Uterus (tissue), 4 donors: ENCODE data around the gene OR4D9. TPM values are rescaled to one million over a fixed set of nuclear protein-coding genes. Genes with fewer than 3 reads are reported as not detected.
"Not testable (repeated sequence)": the region's sequence is repeated elsewhere in the genome, so short reads cannot be mapped to it uniquely, and the experiment has no call there.

Experiments used
- DNase-seq, 2 donors: peaks; one replicate each; pipeline ENCODE4 v3.0.0-alpha.2; 2019 to 2020
- H3K27ac ChIP-seq, 2 donors: fragments of 200-600 bp; sonication (generic); 1 replicate in 1 of 2; 2 replicates in 1 of 2; pipeline ENCODE4 v1.5.1; 2016 to 2018
- H3K27me3 ChIP-seq, 2 donors: fragments of 200-600 bp; sonication (generic); one replicate each; pipeline ENCODE4 v1.5.1; 2018 to 2019; ENCODE audit warnings: control low read depth in 1 of 2
- H3K36me3 ChIP-seq, 2 donors: fragments of 200-600 bp; sonication (generic); one replicate each; pipeline ENCODE4 v1.5.1; 2019; ENCODE audit warnings: control low read depth in 1 of 2
- H3K4me1 ChIP-seq, 2 donors: fragments of 200-600 bp; sonication (generic); one replicate each; pipeline ENCODE4 v1.5.1; 2018 to 2019; ENCODE audit warnings: control low read depth in 1 of 2
- H3K4me3 ChIP-seq, 2 donors: fragments of 200-600 bp; sonication (generic); 1 replicate in 1 of 2; 2 replicates in 1 of 2; pipeline ENCODE4 v1.5.1; 2018 to 2019; ENCODE audit warnings: mild to moderate bottlenecking in 1 of 2
- H3K9me3 ChIP-seq, 2 donors: fragments of 200-600 bp; sonication (generic); one replicate each; pipeline ENCODE4 v1.5.1; 2019; ENCODE audit warnings: control low read depth in 1 of 2
- CTCF ChIP-seq, 4 experiments: fragments of 200-600 bp in 2 of 4; fragments of 450-650 bp in 2 of 4; sonication (generic) in 2 of 4; IDR thresholded peaks; one replicate each; pipeline ENCODE4 v1.5.1; 2016 to 2019; ENCODE audit warnings: antibody characterized with exemption in 4 of 4, mild to moderate bottlenecking in 2 of 4, moderate library complexity in 1 of 4
- POLR2A ChIP-seq, 2 donors: fragments of 450-650 bp; IDR thresholded peaks; one replicate each; pipeline ENCODE4 v1.6.1; 2016; ENCODE audit warnings: antibody characterized with exemption in 2 of 2, mild to moderate bottlenecking in 1 of 2, moderate library complexity in 1 of 2
- intact Hi-C: fragments of 100-400 bp; cut with DNase I; formaldehyde crosslinking; loops from one replicate; pipeline ENCODE4 v1.15.1; 2023; ENCODE audit warnings: low total_unique reads
- total RNA-seq, 4 donors: library from RNA; depleted of rRNA in 3 of 4; stranded (reverse); fragments of >200 nt in 3 of 4; gene quantifications; one replicate each; pipeline versions ENCODE4 v1.1.0 to v1.2.4, GENCODE V29; 2014 to 2023
- donor health status: DM: yes; HTN: yes; CAD: no.

OR4D9 gene
- total RNA-seq, 4 donors from 2014 or later: not detected

GRCh38 chr11:59523541-59523940 lies 12.2 kb downstream of the OR4D9 start:
- Histone ChIP-seq H3K4me1 (no peaks in the 10 kb centered on the region), H3K27me3 (no peaks in the 10 kb centered on the region), H3K4me3 (no peak overlapping the region), H3K36me3 (no peaks in the 10 kb centered on the region), H3K9me3 (no peaks in the 10 kb centered on the region), H3K27ac (no peak overlapping the region)
- intact Hi-C loops: no loop called here
- no peak for DNase-seq
- TF ChIP-seq POLR2A (IDR thresholded peaks at IDR 0.05): no peak
- TF ChIP-seq CTCF (IDR thresholded peaks at IDR 0.05): no peak

- DNase-seq: no peak
- intact Hi-C loops: no loop called here
- no peaks in the 10 kb centered on the region for H3K36me3 ChIP-seq
- H3K4me3 ChIP-seq: no peak overlapping the region
- H3K27ac ChIP-seq: no peak overlapping the region
- no peaks in the 10 kb centered on the region for H3K4me1 ChIP-seq
- no peak for TF ChIP-seq CTCF (IDR thresholded peaks at IDR 0.05)
- no peak for TF ChIP-seq POLR2A (IDR thresholded peaks at IDR 0.05)
- no peaks in the 10 kb centered on the region for H3K9me3 ChIP-seq
- no peaks in the 10 kb centered on the region for H3K27me3 ChIP-seq
Observed at GRCh38 chr11:59528711-59529110, 17.4 kb downstream of the OR4D9 start.

- no peak for DNase-seq
- Histone ChIP-seq H3K27me3 (no peaks in the 10 kb centered on the region), H3K4me3 (no peak overlapping the region), H3K9me3 (no peaks in the 10 kb centered on the region), H3K27ac (no peak overlapping the region), H3K36me3 (no peaks in the 10 kb centered on the region), H3K4me1 (no peaks in the 10 kb centered on the region)
- intact Hi-C loops: loop anchor here (10.0 kb wide), 1 partner anchor 142 kb away; no protein-coding TSS in a partner anchor
- TF ChIP-seq CTCF (IDR thresholded peaks at IDR 0.05) (no peak), POLR2A (IDR thresholded peaks at IDR 0.05) (no peak)
Observed at GRCh38 chr11:59532620-59533019, 21.3 kb downstream of the OR4D9 start.

GRCh38 chr11:59534676-59535075 lies 23.3 kb downstream of the OR4D9 start:
- H3K4me3 ChIP-seq: no peak overlapping the region
- TF ChIP-seq CTCF (IDR thresholded peaks at IDR 0.05) (no peak), POLR2A (IDR thresholded peaks at IDR 0.05) (no peak)
- DNase-seq: no peak
- H3K9me3 ChIP-seq: no peaks in the 10 kb centered on the region
- H3K4me1 ChIP-seq: no peaks in the 10 kb centered on the region
- intact Hi-C loops: loop anchor here (10.0 kb wide), 1 partner anchor 140 kb away; no protein-coding TSS in a partner anchor
- H3K36me3 ChIP-seq: no peaks in the 10 kb centered on the region
- H3K27ac ChIP-seq: no peak overlapping the region
- H3K27me3 ChIP-seq: no peaks in the 10 kb centered on the region

GRCh38 chr11:59542142-59542810 lies 30.9 kb downstream of the OR4D9 start:
- Histone ChIP-seq H3K36me3 (no peaks in the 10 kb centered on the region), H3K9me3 (no peaks in the 10 kb centered on the region), H3K4me1 (no peaks in the 10 kb centered on the region), H3K27me3 (no peaks in the 10 kb centered on the region), H3K27ac (no peak overlapping the region), H3K4me3 (no peak overlapping the region)
- TF ChIP-seq CTCF (IDR thresholded peaks at IDR 0.05): no peak
- no peak for TF ChIP-seq POLR2A (IDR thresholded peaks at IDR 0.05)
- intact Hi-C loops: no loop called here
- no peak for DNase-seq

GRCh38 chr11:59543713-59544112 lies 32.4 kb downstream of the OR4D9 start:
- H3K36me3 ChIP-seq, intact Hi-C loops, H3K4me3 ChIP-seq, H3K9me3 ChIP-seq, H3K27me3 ChIP-seq, H3K27ac ChIP-seq, H3K4me1 ChIP-seq, DNase-seq: not testable (repeated sequence)
